ENCODE results near the gene CLDN7.

The CLDN7 gene

GRCh38 chr17:7221278-7222092 is 40.8 kb downstream of the CLDN7 start:
- Histone ChIP-seq H3K4me2 (ENCODE audit: low read depth, low read length, poor library complexity, severe bottlenecking) (peak overlapping the region; percentile 98), H4K20me1 (ENCODE audit: insufficient read depth, low read length, poor library complexity, severe bottlenecking) (peaks cover 13% of the 10 kb centered on the region), H3K9ac (ENCODE audit: low read depth, low read length, poor library complexity, severe bottlenecking) (peak overlapping the region; percentile 85), H3K4me3 (ENCODE audit: low read length, poor library complexity, severe bottlenecking) (peak overlapping the region; percentile 86), H3F3A (ENCODE audit: low read depth) (no peaks in the 10 kb centered on the region), H3K79me2 (ENCODE audit: insufficient read depth, low read length) (peaks cover 22% of the 10 kb centered on the region; the same call in 1 of the 2 replicates), H3K9me2 (replicated peaks; ENCODE audit: low read depth, low read length) (no peaks in the 10 kb centered on the region), H3K27me3 (ENCODE audit: insufficient read depth, low read length, poor library complexity, severe bottlenecking) (no peaks in the 10 kb centered on the region), H3K9me3 (ENCODE audit: insufficient read depth, low read depth, low read length) (no peaks in the 10 kb centered on the region), H3K4me1 (ENCODE audit: insufficient read depth, low read length, poor library complexity, severe bottlenecking) (peaks cover 31% of the 10 kb centered on the region), H3K36me3 (ENCODE audit: insufficient read depth, low read length) (peaks cover 30% of the 10 kb centered on the region; the same call in 1 of the 2 replicates), H2AFZ (ENCODE audit: low read length) (no peak overlapping the region)
- TF ChIP-seq EZH2phosphoT487 (IDR thresholded peaks at IDR 0.05; ENCODE audit: borderline replicate concordance) (no peak), CTCF (conservative IDR thresholded peaks at IDR 0.05; ENCODE audit: low read length) (no peak)

GRCh38 chr17:7220593-7221277 is 41.5 kb downstream of the CLDN7 start:
- peaks cover 28% of the 10 kb centered on the region; the same call in 1 of the 2 replicates for H3K79me2 ChIP-seq (ENCODE audit: insufficient read depth, low read length)
- peaks cover 39% of the 10 kb centered on the region for H3K4me1 ChIP-seq (ENCODE audit: insufficient read depth, low read length, poor library complexity, severe bottlenecking)

More at GRCh38 chr17:7220593-7221277, 41.5 kb downstream of the CLDN7 start:
- TF ChIP-seq EZH2phosphoT487 (IDR thresholded peaks at IDR 0.05; ENCODE audit: borderline replicate concordance) (no peak), CTCF (conservative IDR thresholded peaks at IDR 0.05; ENCODE audit: low read length) (peak; percentile 80)
- H3K9me2 ChIP-seq (replicated peaks; ENCODE audit: low read depth, low read length): no peaks in the 10 kb centered on the region
- H3K9ac ChIP-seq (ENCODE audit: low read depth, low read length, poor library complexity, severe bottlenecking): peak overlapping the region; percentile 85
- peak overlapping the region; percentile 98 for H3K4me2 ChIP-seq (ENCODE audit: low read depth, low read length, poor library complexity, severe bottlenecking)
- peaks cover 28% of the 10 kb centered on the region; the same call in 1 of the 2 replicates for H3K36me3 ChIP-seq (ENCODE audit: insufficient read depth, low read length)
- peaks cover 13% of the 10 kb centered on the region for H4K20me1 ChIP-seq (ENCODE audit: insufficient read depth, low read length, poor library complexity, severe bottlenecking)
- H3K27me3 ChIP-seq (ENCODE audit: insufficient read depth, low read length, poor library complexity, severe bottlenecking): no peaks in the 10 kb centered on the region
- no peaks in the 10 kb centered on the region for H3K9me3 ChIP-seq (ENCODE audit: insufficient read depth, low read depth, low read length)
- no peak overlapping the region for H2AFZ ChIP-seq (ENCODE audit: low read length)
- H3F3A ChIP-seq (ENCODE audit: low read depth): no peaks in the 10 kb centered on the region
- H3K4me3 ChIP-seq (ENCODE audit: low read length, poor library complexity, severe bottlenecking): peak overlapping the region; percentile 86
